Stimulated activated CD8-positive, alpha-beta memory T cell treated with anti-CD3 and anti-CD28 coated beads, Interleukin-4, amount 100 ng/mL, for 48 hours (primary cell): ENCODE data around the gene EHD1.

Source experiments
- DNase-seq: peaks from one replicate; pipeline ENCODE4 v3.0.0-alpha.2; 2020

EHD1 gene

GRCh38 chr11:64878494-64879243 is at the start of gene EHD1:
Gene EHD1, minus strand, starts transcription at chr11:64878621. Its CDS starts 157 bp downstream, at chr11:64878464.
- peak; percentile 100 for DNase-seq

- DNase-seq = no peak
Measured at GRCh38 chr11:64926689-64927088, 48.3 kb upstream of the EHD1 start.

GRCh38 chr11:64925536-64926436 is 47.4 kb upstream of the EHD1 start:
- DNase-seq = no peak

- DNase-seq = peak; percentile 40
Measured at GRCh38 chr11:64924910-64925284, 46.5 kb upstream of the EHD1 start.

- peak; percentile 91 for DNase-seq
Measured at GRCh38 chr11:64923944-64924909, 45.8 kb upstream of the EHD1 start, which contains the start of gene PPP2R5B. Gene PPP2R5B, plus strand, starts transcription at chr11:64924689. Its CDS starts 1,046 bp downstream, at chr11:64925735.

- no peak for DNase-seq
Measured at GRCh38 chr11:64923151-64923661, 44.8 kb upstream of the EHD1 start.

- DNase-seq = no peak
Measured at GRCh38 chr11:64921384-64921783, 43.0 kb upstream of the EHD1 start.

GRCh38 chr11:64920124-64920523 is 41.7 kb upstream of the EHD1 start:
- no peak for DNase-seq

- no peak for DNase-seq
Measured at GRCh38 chr11:64919627-64920026, 41.2 kb upstream of the EHD1 start.

GRCh38 chr11:64918017-64918416 is 39.6 kb upstream of the EHD1 start:
- no peak for DNase-seq

GRCh38 chr11:64917663-64917995 is 39.2 kb upstream of the EHD1 start:
- DNase-seq = no peak

GRCh38 chr11:64916775-64917662 is 38.6 kb upstream of the EHD1 start, which contains the start of gene ATG2A:
Gene ATG2A, minus strand, starts transcription at chr11:64917209. Its CDS starts 74 bp downstream, at chr11:64917135.
- DNase-seq = peak; percentile 99

- DNase-seq = peak; percentile 56
Measured at GRCh38 chr11:64916040-64916774, 37.8 kb upstream of the EHD1 start.

- DNase-seq = no peak
Measured at GRCh38 chr11:64915376-64915887, 37.0 kb upstream of the EHD1 start.

- DNase-seq = no peak
Measured at GRCh38 chr11:64914123-64914522, 35.7 kb upstream of the EHD1 start.

GRCh38 chr11:64913171-64913727 is 34.8 kb upstream of the EHD1 start:
- DNase-seq = no peak

- DNase-seq = no peak
Measured at GRCh38 chr11:64911689-64912088, 33.3 kb upstream of the EHD1 start.

- DNase-seq = no peak
Measured at GRCh38 chr11:64911142-64911541, 32.7 kb upstream of the EHD1 start.

- DNase-seq = no peak
Measured at GRCh38 chr11:64910451-64911093, 32.2 kb upstream of the EHD1 start.
